CD4-positive, alpha-beta T cell treated with Interferon alpha-2 for 1 hour (primary cell): ENCODE data around the gene KRTAP5-7.
"Not testable (repeated sequence)": the region's sequence is repeated elsewhere in the genome, so short reads cannot be mapped to it uniquely, and the experiment has no call there.

Experiments used
- DNase-seq, 2 donors: peaks; one replicate each; pipeline ENCODE4 v3.0.0-alpha.2; 2020 to 2022

KRTAP5-7 gene

GRCh38 chr11:71535825-71536224, 8.8 kb downstream of the KRTAP5-7 start:
- no peak for DNase-seq

- DNase-seq = no peak
Observed at GRCh38 chr11:71537537-71537936, 10.5 kb downstream of the KRTAP5-7 start.

- not testable (repeated sequence) for DNase-seq
Observed at GRCh38 chr11:71537977-71538665, 11.1 kb downstream of the KRTAP5-7 start, which contains the start of gene KRTAP5-8. TSS of gene KRTAP5-8 (plus strand) at chr11:71538025. CDS start at chr11:71538056, 31 bp downstream.

- no peak for DNase-seq
Observed at GRCh38 chr11:71538666-71538990, 11.6 kb downstream of the KRTAP5-7 start.

GRCh38 chr11:71539017-71539416, 11.9 kb downstream of the KRTAP5-7 start:
- DNase-seq = no peak

GRCh38 chr11:71539971-71540370, 12.9 kb downstream of the KRTAP5-7 start:
- not testable (repeated sequence) for DNase-seq

- not testable (repeated sequence) for DNase-seq
Observed at GRCh38 chr11:71540521-71541304, 13.6 kb downstream of the KRTAP5-7 start.

- DNase-seq = no peak
Observed at GRCh38 chr11:71542382-71542781, 15.3 kb downstream of the KRTAP5-7 start.

GRCh38 chr11:71542879-71543777, 16.1 kb downstream of the KRTAP5-7 start:
- DNase-seq = no peak

- DNase-seq = no peak
Observed at GRCh38 chr11:71543866-71544265, 16.8 kb downstream of the KRTAP5-7 start.

- no peak for DNase-seq
Observed at GRCh38 chr11:71544525-71545214, 17.6 kb downstream of the KRTAP5-7 start.

- no peak for DNase-seq
Observed at GRCh38 chr11:71545405-71545966, 18.4 kb downstream of the KRTAP5-7 start.

- DNase-seq = no peak
Observed at GRCh38 chr11:71548120-71548519, 21.1 kb downstream of the KRTAP5-7 start, which contains the start of gene KRTAP5-9. TSS of gene KRTAP5-9 (plus strand) at chr11:71548420. CDS start at chr11:71548658, 238 bp downstream.

- no peak for DNase-seq
Observed at GRCh38 chr11:71548716-71549151, 21.7 kb downstream of the KRTAP5-7 start.

- DNase-seq = no peak
Observed at GRCh38 chr11:71551711-71552110, 24.6 kb downstream of the KRTAP5-7 start.

- no peak for DNase-seq
Observed at GRCh38 chr11:71554996-71555395, 27.9 kb downstream of the KRTAP5-7 start.

GRCh38 chr11:71555508-71555907, 28.4 kb downstream of the KRTAP5-7 start:
- no peak for DNase-seq

GRCh38 chr11:71556018-71556417, 29.0 kb downstream of the KRTAP5-7 start:
- DNase-seq = no peak

GRCh38 chr11:71557257-71557656, 30.2 kb downstream of the KRTAP5-7 start:
- no peak for DNase-seq

- DNase-seq = no peak
Observed at GRCh38 chr11:71558996-71559395, 31.9 kb downstream of the KRTAP5-7 start.

- no peak for DNase-seq
Observed at GRCh38 chr11:71562120-71562519, 35.1 kb downstream of the KRTAP5-7 start.

- peak in 1 of 2 donors; percentile 15 for DNase-seq
Observed at GRCh38 chr11:71563406-71563805, 36.3 kb downstream of the KRTAP5-7 start.
